ENCODE data around the gene DCUN1D2.

The DCUN1D2 gene

GRCh38 chr13:113537205-113537604 lies 46.7 kb upstream of the DCUN1D2 start:
- H3K9me3 ChIP-seq = no peaks in the 10 kb centered on the region
- no peak overlapping the region for H3K4me3 ChIP-seq (ENCODE audit: low read depth in 1 of 2, low read length in 1 of 2)
- H3K36me3 ChIP-seq = peaks cover 75% of the 10 kb centered on the region
- no peaks in the 10 kb centered on the region for H3K27me3 ChIP-seq
- TF ChIP-seq, protein P1, sequence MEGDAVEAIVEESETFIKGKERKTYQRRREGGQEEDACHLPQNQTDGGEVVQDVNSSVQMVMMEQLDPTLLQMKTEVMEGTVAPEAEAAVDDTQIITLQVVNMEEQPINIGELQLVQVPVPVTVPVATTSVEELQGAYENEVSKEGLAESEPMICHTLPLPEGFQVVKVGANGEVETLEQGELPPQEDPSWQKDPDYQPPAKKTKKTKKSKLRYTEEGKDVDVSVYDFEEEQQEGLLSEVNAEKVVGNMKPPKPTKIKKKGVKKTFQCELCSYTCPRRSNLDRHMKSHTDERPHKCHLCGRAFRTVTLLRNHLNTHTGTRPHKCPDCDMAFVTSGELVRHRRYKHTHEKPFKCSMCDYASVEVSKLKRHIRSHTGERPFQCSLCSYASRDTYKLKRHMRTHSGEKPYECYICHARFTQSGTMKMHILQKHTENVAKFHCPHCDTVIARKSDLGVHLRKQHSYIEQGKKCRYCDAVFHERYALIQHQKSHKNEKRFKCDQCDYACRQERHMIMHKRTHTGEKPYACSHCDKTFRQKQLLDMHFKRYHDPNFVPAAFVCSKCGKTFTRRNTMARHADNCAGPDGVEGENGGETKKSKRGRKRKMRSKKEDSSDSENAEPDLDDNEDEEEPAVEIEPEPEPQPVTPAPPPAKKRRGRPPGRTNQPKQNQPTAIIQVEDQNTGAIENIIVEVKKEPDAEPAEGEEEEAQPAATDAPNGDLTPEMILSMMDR (IDR thresholded peaks at IDR 0.05) = no peak
- no peak overlapping the region for H3K27ac ChIP-seq
- no peaks in the 10 kb centered on the region for H3K4me1 ChIP-seq (ENCODE audit: control insufficient read depth in 1 of 2, insufficient read depth in 1 of 2, low read depth in 1 of 2, low read length in 1 of 2)

- Histone ChIP-seq H3K4me3 (ENCODE audit: low read depth in 1 of 2, low read length in 1 of 2) (no peak overlapping the region), H3K4me1 (ENCODE audit: control insufficient read depth in 1 of 2, insufficient read depth in 1 of 2, low read depth in 1 of 2, low read length in 1 of 2) (no peaks in the 10 kb centered on the region), H3K27ac (no peak overlapping the region), H3K27me3 (no peaks in the 10 kb centered on the region), H3K9me3 (no peaks in the 10 kb centered on the region), H3K36me3 (peaks cover 80% of the 10 kb centered on the region)
- TF ChIP-seq, protein P1 (IDR thresholded peaks at IDR 0.05) = no peak
These were observed 46.1 kb upstream of the DCUN1D2 start for GRCh38 chr13:113536461-113537110.

DNA sequence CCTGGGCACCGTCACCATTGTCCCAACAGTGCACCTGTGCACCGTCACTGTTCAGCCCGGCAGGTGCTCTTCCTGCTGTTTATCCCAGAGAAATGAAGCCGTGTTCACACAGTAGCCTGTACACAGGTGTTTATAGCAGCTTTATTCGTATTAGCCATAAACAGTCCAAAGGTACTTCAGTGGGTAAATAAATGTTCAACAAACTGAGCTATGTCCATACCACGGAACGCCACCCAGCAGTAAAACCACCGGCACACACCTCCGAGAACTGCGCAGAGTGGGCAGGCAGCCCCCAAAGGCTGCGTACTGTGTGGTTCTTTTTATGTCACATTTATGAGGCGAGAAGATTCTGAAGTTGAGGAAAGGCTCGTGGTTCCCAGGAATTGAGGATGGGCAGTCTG lies 44.9 kb upstream of the DCUN1D2 start:
- peaks cover 81% of the 10 kb centered on the region for H3K36me3 ChIP-seq
- no peaks in the 10 kb centered on the region for H3K27me3 ChIP-seq
- TF ChIP-seq, protein P1 (IDR thresholded peaks at IDR 0.05) = no peak
- H3K9me3 ChIP-seq = no peaks in the 10 kb centered on the region
- no peak overlapping the region for H3K4me3 ChIP-seq (ENCODE audit: low read depth in 1 of 2, low read length in 1 of 2)
- peaks cover 4 to 6% of the 10 kb centered on the region in 2 experiments for H3K4me1 ChIP-seq (ENCODE audit: control insufficient read depth in 1 of 2, insufficient read depth in 1 of 2, low read depth in 1 of 2, low read length in 1 of 2)
- H3K27ac ChIP-seq = no peak overlapping the region

GRCh38 chr13:113534236-113534860 lies 43.8 kb upstream of the DCUN1D2 start:
- TF ChIP-seq, protein P1 (IDR thresholded peaks at IDR 0.05) = no peak
- peaks cover 77% of the 10 kb centered on the region for H3K36me3 ChIP-seq
- H3K27ac ChIP-seq = no peak overlapping the region
- peaks cover 13 to 15% of the 10 kb centered on the region in 2 experiments for H3K4me1 ChIP-seq (ENCODE audit: control insufficient read depth in 1 of 2, insufficient read depth in 1 of 2, low read depth in 1 of 2, low read length in 1 of 2)
- no peaks in the 10 kb centered on the region for H3K9me3 ChIP-seq
- no peaks in the 10 kb centered on the region for H3K27me3 ChIP-seq
- no peak overlapping the region for H3K4me3 ChIP-seq (ENCODE audit: low read depth in 1 of 2, low read length in 1 of 2)

DNA sequence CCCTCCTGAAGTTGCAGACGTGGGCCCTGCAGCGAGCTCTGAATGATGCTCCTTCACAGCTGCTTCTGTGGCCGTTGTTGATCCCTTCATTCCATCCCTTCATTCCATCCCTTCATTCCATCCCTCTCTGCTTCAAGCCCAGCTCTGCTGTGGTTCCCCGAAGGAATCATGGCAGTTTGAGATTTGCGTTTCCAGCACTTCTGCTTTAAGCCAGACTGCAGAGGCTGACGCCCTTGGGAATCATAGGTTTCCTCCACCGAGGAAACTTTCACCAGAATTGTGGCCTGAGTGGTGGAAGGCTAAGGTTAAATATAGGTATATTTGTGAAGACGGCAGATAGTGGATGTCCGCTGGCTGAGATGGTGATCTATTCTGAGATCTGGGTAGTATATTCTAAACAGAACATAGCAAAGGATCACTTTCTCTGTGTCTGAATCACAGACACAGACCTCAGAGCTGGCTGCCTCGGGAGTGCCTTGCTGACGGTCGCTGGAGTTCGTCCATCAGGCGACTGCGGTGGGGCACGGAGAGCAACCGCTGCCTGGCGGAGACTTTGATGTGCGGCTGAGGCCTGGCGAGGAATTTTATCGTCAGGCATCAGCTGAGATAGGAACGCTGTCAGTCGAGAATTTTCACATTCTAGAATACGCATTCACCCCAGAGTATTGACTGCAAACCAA lies 42.8 kb upstream of the DCUN1D2 start:
- Histone ChIP-seq H3K4me1 (ENCODE audit: control insufficient read depth in 1 of 2, insufficient read depth in 1 of 2, low read depth in 1 of 2, low read length in 1 of 2) (peaks cover 24 to 25% of the 10 kb centered on the region in 2 experiments), H3K27ac (no peak overlapping the region), H3K36me3 (peaks cover 81% of the 10 kb centered on the region), H3K27me3 (no peaks in the 10 kb centered on the region), H3K9me3 (no peaks in the 10 kb centered on the region), H3K4me3 (ENCODE audit: low read depth in 1 of 2, low read length in 1 of 2) (no peak overlapping the region)
- TF ChIP-seq, protein P1 (IDR thresholded peaks at IDR 0.05) = no peak
